Measurements from ENCODE around the gene CDH2. TPM values are rescaled to one million over a fixed set of nuclear protein-coding genes. Genes with fewer than 3 reads are reported as not detected.

The CDH2 gene
- total RNA-seq, 1 donor from 2014 or later, result 22.8 TPM

- H3K9me3 ChIP-seq, result no peaks in the 10 kb centered on the region
- no peak overlapping the region for H3K27ac ChIP-seq
- intact Hi-C loops (cut with DNase I), result no loop called here
- DNase-seq (ENCODE audit: low spot score in 2 of 2), result no peak
- H3K4me3 ChIP-seq, result no peak overlapping the region
- TF ChIP-seq CTCF (IDR thresholded peaks at IDR 0.05), result no peak
- no peaks in the 10 kb centered on the region for H3K36me3 ChIP-seq
- H3K4me1 ChIP-seq, result no peaks in the 10 kb centered on the region
- no peaks in the 10 kb centered on the region for H3K27me3 ChIP-seq
These were observed 27.0 kb downstream of the CDH2 start for GRCh38 chr18:28149810-28150420.

- intact Hi-C loops (cut with DNase I), result no loop called here
- no peak for TF ChIP-seq CTCF (IDR thresholded peaks at IDR 0.05)
- Histone ChIP-seq H3K4me1 (no peaks in the 10 kb centered on the region), H3K9me3 (no peaks in the 10 kb centered on the region), H3K27ac (no peak overlapping the region), H3K36me3 (no peaks in the 10 kb centered on the region), H3K27me3 (no peaks in the 10 kb centered on the region), H3K4me3 (no peak overlapping the region)
- DNase-seq (ENCODE audit: low spot score in 2 of 2), result no peak
These were observed 29.2 kb downstream of the CDH2 start for GRCh38 chr18:28147674-28148171.

GRCh38 chr18:28143725-28144124, 33.2 kb downstream of the CDH2 start:
- intact Hi-C loops (cut with DNase I), result no loop called here
- no peak for DNase-seq (ENCODE audit: low spot score in 2 of 2)
- Histone ChIP-seq H3K9me3 (no peaks in the 10 kb centered on the region), H3K4me1 (no peaks in the 10 kb centered on the region), H3K36me3 (no peaks in the 10 kb centered on the region), H3K4me3 (no peak overlapping the region), H3K27ac (no peak overlapping the region), H3K27me3 (no peaks in the 10 kb centered on the region)
- TF ChIP-seq CTCF (IDR thresholded peaks at IDR 0.05), result no peak

GRCh38 chr18:28138816-28139215, 38.1 kb downstream of the CDH2 start:
- H3K27ac ChIP-seq, result no peak overlapping the region
- no peak for TF ChIP-seq CTCF (IDR thresholded peaks at IDR 0.05)
- intact Hi-C loops (cut with DNase I), result no loop called here

GRCh38 chr18:28136071-28136470, 40.9 kb downstream of the CDH2 start:
- H3K27me3 ChIP-seq, result no peaks in the 10 kb centered on the region
- intact Hi-C loops (cut with DNase I), result no loop called here
- H3K4me3 ChIP-seq, result no peak overlapping the region
- no peak for TF ChIP-seq CTCF (IDR thresholded peaks at IDR 0.05)
- H3K27ac ChIP-seq, result no peak overlapping the region
- H3K4me1 ChIP-seq, result no peaks in the 10 kb centered on the region
- no peak for DNase-seq (ENCODE audit: low spot score in 2 of 2)
- H3K9me3 ChIP-seq, result no peaks in the 10 kb centered on the region
- no peaks in the 10 kb centered on the region for H3K36me3 ChIP-seq

More at GRCh38 chr18:28138816-28139215, 38.1 kb downstream of the CDH2 start:
- DNase-seq (ENCODE audit: low spot score in 2 of 2), result no peak
- Histone ChIP-seq H3K4me3 (no peak overlapping the region), H3K36me3 (no peaks in the 10 kb centered on the region), H3K27me3 (no peaks in the 10 kb centered on the region), H3K9me3 (no peaks in the 10 kb centered on the region), H3K4me1 (no peaks in the 10 kb centered on the region)

DNA sequence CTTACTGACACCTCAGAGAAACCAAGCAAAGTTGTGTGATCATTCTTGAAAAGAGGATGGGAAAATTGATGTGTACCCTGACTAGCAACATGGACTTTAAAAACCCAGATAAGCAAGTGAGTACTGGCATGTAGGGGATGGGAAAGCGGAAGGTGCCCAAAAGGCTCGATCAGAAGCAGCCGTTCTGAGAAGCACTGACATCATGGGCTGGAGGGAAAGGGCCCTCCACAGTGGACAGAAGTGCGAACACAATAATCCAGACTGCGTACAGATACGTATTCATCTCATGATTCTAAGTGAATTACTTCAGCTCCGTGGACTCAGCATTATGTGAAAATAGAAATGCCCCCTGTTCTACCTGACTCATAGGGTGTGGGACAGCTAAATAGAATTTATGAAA, 42.2 kb downstream of the CDH2 start:
- no peak for DNase-seq (ENCODE audit: low spot score in 2 of 2)
- intact Hi-C loops (cut with DNase I), result no loop called here
- TF ChIP-seq CTCF (IDR thresholded peaks at IDR 0.05), result no peak

More for the DNA sequence above, 42.2 kb downstream of the CDH2 start:
- Histone ChIP-seq H3K36me3 (no peaks in the 10 kb centered on the region), H3K4me3 (no peak overlapping the region), H3K9me3 (no peaks in the 10 kb centered on the region), H3K27ac (no peak overlapping the region), H3K27me3 (no peaks in the 10 kb centered on the region), H3K4me1 (no peaks in the 10 kb centered on the region)
